SK-N-SH (cell line): ENCODE data around the gene CLASP1. TPM values are rescaled to one million over a fixed set of nuclear protein-coding genes. Genes with fewer than 3 reads are reported as not detected.

ENCODE experiments used
- CTCF ChIA-PET: fragments of 300-600, 350-600 bp; formaldehyde crosslinking; extraction: SDS; loops from one replicate; lab custom pipeline; 2021; lab: Yijun Ruan, JAX
- POLR2A ChIA-PET: fragments of 350-600 bp; sonication (Branson Sonifier 250); formaldehyde crosslinking; extraction: SDS; loops from one replicate; lab custom pipeline; 2020; ENCODE audit warnings: antibody characterized with exemption, inconsistent platforms; lab: Yijun Ruan, JAX
- DNase-seq: peaks from one replicate; pipeline ENCODE4 v3.0.0; 2012
- H2AFZ ChIP-seq: fragments of 200-600 bp; sonication (generic); 2 replicates; pipeline ENCODE4 v1.8.1; 2016; ENCODE audit warnings: antibody characterized with exemption, mild to moderate bottlenecking, low read depth
- H3F3A ChIP-seq: fragments of 200-600 bp; sonication (generic); replicated peaks from 2 replicates; pipeline ENCODE3; 2016; ENCODE audit warnings: antibody characterized with exemption, mild to moderate bottlenecking; ENCODE audit not compliant: insufficient read depth
- H3K27ac ChIP-seq, 2 experiments: fragments of 200-500 bp in 1 of 2; fragments of 200-600 bp in 1 of 2; sonication (Bioruptor generic) in 1 of 2; sonication (generic), shearing (Covaris generic) in 1 of 2; 2 replicates each; pipeline versions ENCODE4 v1.5.1 to v1.6.1; 2014 to 2016; ENCODE audit warnings: low read depth in 2 of 2, inconsistent platforms in 1 of 2, low read length in 1 of 2, mild to moderate bottlenecking in 1 of 2, mixed read lengths in 1 of 2
- H3K27me3 ChIP-seq: fragments of 200-600 bp; sonication (generic), shearing (Covaris generic); 2 replicates; pipeline ENCODE4 v1.6.1; 2016; ENCODE audit warnings: mixed run types; ENCODE audit not compliant: insufficient read depth
- H3K36me3 ChIP-seq, 2 experiments: fragments of 200-500 bp in 1 of 2; fragments of 200-600 bp in 1 of 2; sonication (Bioruptor generic) in 1 of 2; sonication (generic) in 1 of 2; replicated peaks in 1 of 2; 2 replicates each; pipeline versions ENCODE3 to v1.5.1; 2014 to 2016; ENCODE audit warnings: low read length in 1 of 2, mild to moderate bottlenecking in 1 of 2; ENCODE audit not compliant: insufficient read depth in 2 of 2, control insufficient read depth in 1 of 2
- H3K4me1 ChIP-seq, 2 experiments: fragments of 200-500 bp in 1 of 2; fragments of 200-600 bp in 1 of 2; sonication (Bioruptor generic) in 1 of 2; sonication (generic), shearing (Covaris generic) in 1 of 2; 2 replicates each; pipeline versions ENCODE4 v1.5.1 to v1.6.1; 2014 to 2016; ENCODE audit warnings: low read depth in 1 of 2, low read length in 1 of 2, mixed run types in 1 of 2; ENCODE audit not compliant: insufficient read depth in 2 of 2, control insufficient read depth in 1 of 2
- H3K4me2 ChIP-seq: fragments of 200-600 bp; sonication (generic), shearing (Covaris generic); 2 replicates; pipeline ENCODE4 v1.6.1; 2017; ENCODE audit warnings: mixed run types
- H3K4me3 ChIP-seq, 2 experiments: fragments of 200-500 bp in 1 of 2; fragments of 200-600 bp in 1 of 2; sonication (Bioruptor generic) in 1 of 2; sonication (generic), shearing (Covaris generic) in 1 of 2; 2 replicates each; pipeline versions ENCODE4 v1.5.1 to v1.8.1; 2014 to 2016; ENCODE audit warnings: low read depth in 2 of 2, inconsistent platforms in 1 of 2, low read length in 1 of 2, mild to moderate bottlenecking in 1 of 2, mixed read lengths in 1 of 2, moderate library complexity in 1 of 2
- H3K79me2 ChIP-seq: fragments of 200-600 bp; sonication (generic); 2 replicates; pipeline ENCODE4 v1.8.1; 2017; ENCODE audit warnings: mild to moderate bottlenecking; ENCODE audit not compliant: insufficient read depth
- H3K9ac ChIP-seq: fragments of 200-600 bp; sonication (generic); 2 replicates; pipeline ENCODE4 v1.6.1; 2017; ENCODE audit warnings: mixed run types
- H3K9me2 ChIP-seq: fragments of 200-600 bp; sonication (generic); 2 replicates; pipeline ENCODE4 v1.6.1; 2017; ENCODE audit warnings: mixed run types
- H3K9me3 ChIP-seq: fragments of 200-600 bp; sonication (generic); 2 replicates; pipeline ENCODE4 v1.6.1; 2017; ENCODE audit warnings: mixed run types, mild to moderate bottlenecking, moderate library complexity
- H4K20me1 ChIP-seq: fragments of 200-600 bp; sonication (generic); 2 replicates; pipeline ENCODE4 v1.6.1; 2017; ENCODE audit warnings: mild to moderate bottlenecking, mixed run types; ENCODE audit not compliant: insufficient read depth
- FOXM1 ChIP-seq: IDR thresholded peaks from 2 replicates; pipeline ENCODE4 v1.4.0; 2012; ENCODE audit warnings: low read depth, mild to moderate bottlenecking
- JUND ChIP-seq: IDR thresholded peaks from 2 replicates; pipeline ENCODE4 v1.4.0; 2012
- MXI1 ChIP-seq: IDR thresholded peaks from 2 replicates; pipeline ENCODE4 v1.6.1; 2012; ENCODE audit warnings: mild to moderate bottlenecking, low read depth, low read length, improper control_type of control experiment
- NRF1 ChIP-seq: IDR thresholded peaks from 2 replicates; pipeline ENCODE4 v1.6.1; 2012; ENCODE audit warnings: low read depth, mild to moderate bottlenecking, low read length
- POLR2AphosphoS5 ChIP-seq: IDR thresholded peaks from 2 replicates; pipeline ENCODE4 v1.6.1; 2012; ENCODE audit warnings: low read depth, low read length
- RCOR1 ChIP-seq: fragments of 150-350 bp; IDR thresholded peaks from 2 replicates; pipeline ENCODE4 v1.6.1; 2017; ENCODE audit warnings: antibody characterized with exemption, low read length
- TAF1 ChIP-seq: IDR thresholded peaks from 2 replicates; pipeline ENCODE4 v1.6.1; 2012; ENCODE audit warnings: low read depth, mild to moderate bottlenecking, low read length, moderate library complexity, borderline replicate concordance
- TCF12 ChIP-seq: IDR thresholded peaks from 2 replicates; pipeline ENCODE4 v1.4.0; 2012
- YY1 ChIP-seq: IDR thresholded peaks from 2 replicates; pipeline ENCODE4 v1.4.0; 2012; ENCODE audit warnings: low read depth, mild to moderate bottlenecking
- ZBTB33 ChIP-seq: IDR thresholded peaks from 2 replicates; pipeline ENCODE4 v1.4.0; 2012; ENCODE audit warnings: low read depth, borderline replicate concordance
- WGBS: methylation state at CpG from one replicate; pipeline ENCODE4 v1.1.6; 2017; ENCODE audit warnings: low lambda C conversion rate; 5-methylcytosine and 5-hydroxymethylcytosine counted together
- polyA plus RNA-seq, 3 experiments: library from polyadenylated mRNA; depleted of rRNA; stranded (reverse); fragments of >200 nt; gene quantifications; 2 replicates each; pipeline ENCODE4 v1.2.3, GENCODE V29; 2012
- TF ChIP-seq, protein P1 (sequence below): IDR thresholded peaks from 2 replicates; pipeline ENCODE4; 2012
- TF ChIP-seq, protein P2 (sequence below): fragments of 150-350 bp; IDR thresholded peaks from 2 replicates; pipeline ENCODE4 v1.6.1; 2016; ENCODE audit warnings: mild to moderate bottlenecking, low read depth, low read length
- TF ChIP-seq, protein P3 (sequence below): IDR thresholded peaks from 2 replicates; pipeline ENCODE4 v1.6.1; 2012; ENCODE audit warnings: mild to moderate bottlenecking, low read depth, low read length, moderate library complexity
- TF ChIP-seq, protein P4 (sequence below): fragments of 150-350 bp; IDR thresholded peaks from 2 replicates; pipeline ENCODE4 v1.6.1; 2017; ENCODE audit warnings: antibody characterized with exemption, low read length, low read depth, borderline replicate concordance

The CLASP1 gene
- polyA plus RNA-seq, 1 of the 3 experiments (the other 2 are of a cell fraction), result 4.9 TPM

DNA sequence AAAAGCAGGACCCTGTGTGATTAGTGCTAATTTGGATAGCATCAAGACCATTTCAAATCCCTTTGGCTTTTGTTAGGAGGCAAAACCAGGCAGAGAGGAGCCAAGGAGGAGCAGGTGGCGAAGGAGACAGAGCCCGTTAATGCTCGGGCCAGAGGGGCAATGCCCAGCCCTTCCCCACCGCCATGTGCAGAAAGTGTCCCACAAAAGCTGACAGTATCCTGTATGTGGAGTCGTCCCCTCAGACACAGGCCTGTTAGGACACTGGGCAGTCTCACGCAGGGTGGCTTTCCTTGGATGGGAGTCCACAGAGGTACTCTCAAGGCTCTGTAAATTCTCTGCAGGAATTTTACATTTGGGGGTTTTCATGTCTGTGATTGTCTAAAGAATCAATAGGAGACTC, 319.5 kb downstream of the CLASP1 start:
- Histone ChIP-seq H3K4me2 (no peak overlapping the region), H4K20me1 (no peaks in the 10 kb centered on the region), H3K79me2 (no peaks in the 10 kb centered on the region), H2AFZ (no peak overlapping the region), H3K27ac (no peak overlapping the region), H3K9ac (no peak overlapping the region), H3F3A (no peaks in the 10 kb centered on the region), H3K4me3 (no peak overlapping the region), H3K4me1 (no peaks in the 10 kb centered on the region), H3K36me3 (no peaks in the 10 kb centered on the region), H3K27me3 (no peaks in the 10 kb centered on the region), H3K9me2 (no peaks in the 10 kb centered on the region), H3K9me3 (no peaks in the 10 kb centered on the region)
- POLR2A ChIA-PET, result no interaction called here
- CTCF ChIA-PET, result no interaction called here
- DNase-seq, result peak; percentile 4
- no peak for TF ChIP-seq MXI1
- no peak for TF ChIP-seq FOXM1
- TF ChIP-seq POLR2AphosphoS5, result no peak
- TF ChIP-seq, protein P1, sequence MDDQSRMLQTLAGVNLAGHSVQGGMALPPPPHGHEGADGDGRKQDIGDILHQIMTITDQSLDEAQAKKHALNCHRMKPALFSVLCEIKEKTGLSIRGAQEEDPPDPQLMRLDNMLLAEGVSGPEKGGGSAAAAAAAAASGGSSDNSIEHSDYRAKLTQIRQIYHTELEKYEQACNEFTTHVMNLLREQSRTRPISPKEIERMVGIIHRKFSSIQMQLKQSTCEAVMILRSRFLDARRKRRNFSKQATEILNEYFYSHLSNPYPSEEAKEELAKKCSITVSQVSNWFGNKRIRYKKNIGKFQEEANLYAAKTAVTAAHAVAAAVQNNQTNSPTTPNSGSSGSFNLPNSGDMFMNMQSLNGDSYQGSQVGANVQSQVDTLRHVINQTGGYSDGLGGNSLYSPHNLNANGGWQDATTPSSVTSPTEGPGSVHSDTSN, result no peak
- WGBS, result 52% methylated on average over 5 of the region's 6 CpGs

- Histone ChIP-seq H3K9ac (no peak overlapping the region), H3K4me1 (no peaks in the 10 kb centered on the region), H3K79me2 (no peaks in the 10 kb centered on the region), H2AFZ (no peak overlapping the region), H3K9me3 (no peaks in the 10 kb centered on the region), H3K9me2 (no peaks in the 10 kb centered on the region), H3K4me2 (no peak overlapping the region), H3K4me3 (no peak overlapping the region), H3K36me3 (no peaks in the 10 kb centered on the region), H3K27ac (no peak overlapping the region), H3F3A (no peaks in the 10 kb centered on the region), H4K20me1 (no peaks in the 10 kb centered on the region), H3K27me3 (no peaks in the 10 kb centered on the region)
- ChIA-PET CTCF (interaction anchor here (0.6 kb wide), 1 partner anchor 30 kb away, joined by 3 read pairs; no protein-coding TSS in a partner anchor), POLR2A (no interaction called here)
- TF ChIP-seq NRF1 (no peak), JUND (no peak), TAF1 (no peak), YY1 (no peak), RCOR1 (no peak), TCF12 (no peak), ZBTB33 (no peak)
- TF ChIP-seq, protein P2, sequence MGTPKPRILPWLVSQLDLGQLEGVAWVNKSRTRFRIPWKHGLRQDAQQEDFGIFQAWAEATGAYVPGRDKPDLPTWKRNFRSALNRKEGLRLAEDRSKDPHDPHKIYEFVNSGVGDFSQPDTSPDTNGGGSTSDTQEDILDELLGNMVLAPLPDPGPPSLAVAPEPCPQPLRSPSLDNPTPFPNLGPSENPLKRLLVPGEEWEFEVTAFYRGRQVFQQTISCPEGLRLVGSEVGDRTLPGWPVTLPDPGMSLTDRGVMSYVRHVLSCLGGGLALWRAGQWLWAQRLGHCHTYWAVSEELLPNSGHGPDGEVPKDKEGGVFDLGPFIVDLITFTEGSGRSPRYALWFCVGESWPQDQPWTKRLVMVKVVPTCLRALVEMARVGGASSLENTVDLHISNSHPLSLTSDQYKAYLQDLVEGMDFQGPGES, result no peak
- TF ChIP-seq, protein P3, sequence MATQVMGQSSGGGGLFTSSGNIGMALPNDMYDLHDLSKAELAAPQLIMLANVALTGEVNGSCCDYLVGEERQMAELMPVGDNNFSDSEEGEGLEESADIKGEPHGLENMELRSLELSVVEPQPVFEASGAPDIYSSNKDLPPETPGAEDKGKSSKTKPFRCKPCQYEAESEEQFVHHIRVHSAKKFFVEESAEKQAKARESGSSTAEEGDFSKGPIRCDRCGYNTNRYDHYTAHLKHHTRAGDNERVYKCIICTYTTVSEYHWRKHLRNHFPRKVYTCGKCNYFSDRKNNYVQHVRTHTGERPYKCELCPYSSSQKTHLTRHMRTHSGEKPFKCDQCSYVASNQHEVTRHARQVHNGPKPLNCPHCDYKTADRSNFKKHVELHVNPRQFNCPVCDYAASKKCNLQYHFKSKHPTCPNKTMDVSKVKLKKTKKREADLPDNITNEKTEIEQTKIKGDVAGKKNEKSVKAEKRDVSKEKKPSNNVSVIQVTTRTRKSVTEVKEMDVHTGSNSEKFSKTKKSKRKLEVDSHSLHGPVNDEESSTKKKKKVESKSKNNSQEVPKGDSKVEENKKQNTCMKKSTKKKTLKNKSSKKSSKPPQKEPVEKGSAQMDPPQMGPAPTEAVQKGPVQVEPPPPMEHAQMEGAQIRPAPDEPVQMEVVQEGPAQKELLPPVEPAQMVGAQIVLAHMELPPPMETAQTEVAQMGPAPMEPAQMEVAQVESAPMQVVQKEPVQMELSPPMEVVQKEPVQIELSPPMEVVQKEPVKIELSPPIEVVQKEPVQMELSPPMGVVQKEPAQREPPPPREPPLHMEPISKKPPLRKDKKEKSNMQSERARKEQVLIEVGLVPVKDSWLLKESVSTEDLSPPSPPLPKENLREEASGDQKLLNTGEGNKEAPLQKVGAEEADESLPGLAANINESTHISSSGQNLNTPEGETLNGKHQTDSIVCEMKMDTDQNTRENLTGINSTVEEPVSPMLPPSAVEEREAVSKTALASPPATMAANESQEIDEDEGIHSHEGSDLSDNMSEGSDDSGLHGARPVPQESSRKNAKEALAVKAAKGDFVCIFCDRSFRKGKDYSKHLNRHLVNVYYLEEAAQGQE, result no peak
- TF ChIP-seq, protein P4, sequence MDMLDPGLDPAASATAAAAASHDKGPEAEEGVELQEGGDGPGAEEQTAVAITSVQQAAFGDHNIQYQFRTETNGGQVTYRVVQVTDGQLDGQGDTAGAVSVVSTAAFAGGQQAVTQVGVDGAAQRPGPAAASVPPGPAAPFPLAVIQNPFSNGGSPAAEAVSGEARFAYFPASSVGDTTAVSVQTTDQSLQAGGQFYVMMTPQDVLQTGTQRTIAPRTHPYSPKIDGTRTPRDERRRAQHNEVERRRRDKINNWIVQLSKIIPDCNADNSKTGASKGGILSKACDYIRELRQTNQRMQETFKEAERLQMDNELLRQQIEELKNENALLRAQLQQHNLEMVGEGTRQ, result no peak
- TF ChIP-seq, protein P1, result no peak
- WGBS, result 65% methylated on average over 8 of the region's 8 CpGs
- no peak for DNase-seq
Observed at GRCh38 chr2:121326628-121327027, 322.6 kb downstream of the CLASP1 start.
